Measurements from ENCODE around the gene BCL2L2. TPM values are rescaled to one million over a fixed set of nuclear protein-coding genes. Genes with fewer than 3 reads are reported as not detected.

BCL2L2 gene
- total and polyA plus RNA-seq, 9 of the 15 experiments (the other 6 are each of a cell fraction or from before 2014, with no cell fraction given), result 2.6 to 32.5 (median 14.7) TPM

DNA sequence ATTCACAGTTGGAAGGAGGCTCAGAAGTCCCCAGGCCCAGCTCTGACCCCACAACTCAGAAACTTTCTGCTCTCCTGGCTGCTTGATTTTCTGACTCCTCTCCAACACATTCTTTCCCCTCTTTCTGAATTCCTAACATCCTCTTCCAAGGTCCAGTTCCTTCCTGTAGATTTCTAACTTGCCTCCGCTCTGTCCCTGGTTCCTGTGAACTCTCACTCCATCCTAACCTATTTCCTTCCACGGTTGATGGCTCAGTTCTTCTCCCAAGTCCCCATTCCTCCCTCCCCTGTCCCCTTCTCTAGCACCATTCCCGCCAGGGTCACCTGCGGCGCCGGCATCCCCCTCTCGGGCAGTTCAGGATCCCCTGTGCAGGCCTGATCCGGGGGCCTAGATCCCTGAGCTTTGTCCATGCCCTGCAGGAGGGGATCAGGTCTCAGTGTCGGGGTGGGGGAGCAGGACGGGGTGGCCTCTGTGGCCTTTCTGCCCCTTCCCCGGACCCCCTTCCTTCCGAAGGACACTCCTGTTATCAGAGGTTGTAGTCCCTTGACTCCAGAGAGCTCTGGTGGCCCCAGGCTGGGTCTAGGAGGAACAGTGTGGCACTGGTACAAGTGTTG lies 52.0 kb downstream of the BCL2L2 start:
- ATAC-seq, result no peak
- POLR2A ChIA-PET, result interaction anchor here (0.6 kb wide), 1 partner anchor 313 kb away, joined by 4 read pairs; no protein-coding TSS in a partner anchor

DNA sequence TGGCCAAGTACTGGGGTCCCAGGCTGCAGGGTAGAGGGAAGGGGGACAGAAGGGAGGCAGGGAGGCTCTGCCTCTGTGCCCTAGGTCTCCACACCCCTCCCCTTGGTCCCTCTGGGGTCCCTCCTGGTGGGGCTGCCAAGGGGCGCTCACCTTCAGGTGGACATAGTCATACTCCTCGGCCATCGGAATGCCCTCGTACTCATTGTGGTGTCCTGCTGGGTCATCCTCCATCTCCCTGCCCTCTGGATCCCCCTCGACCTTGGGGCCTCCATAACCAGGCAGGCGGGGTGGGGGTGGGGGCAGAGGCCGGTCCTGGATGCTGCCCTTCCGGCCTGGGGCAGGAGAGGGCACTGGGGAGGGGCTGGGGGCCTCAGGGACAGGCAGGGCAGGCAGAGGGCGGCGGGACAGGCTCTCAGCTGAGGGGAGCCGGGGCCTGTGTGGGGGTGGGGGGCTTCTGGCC lies 52.6 kb downstream of the BCL2L2 start:
- POLR2A ChIA-PET, result no interaction called here
- Histone ChIP-seq H3K27me3 (ENCODE audit: control insufficient read depth in 2 of 2, insufficient read depth in 2 of 2, low read length in 2 of 2) (peaks cover 10 to 49% of the 10 kb centered on the region in 2 experiments), H4K20me1 (replicated peaks; ENCODE audit: control insufficient read depth, insufficient read depth, low read length) (no peaks in the 10 kb centered on the region; the same call in 1 of the 2 replicates), H3K4me1 (replicated peaks in 1 of 2; ENCODE audit: control insufficient read depth in 2 of 2, insufficient read depth in 2 of 2, low read length in 2 of 2) (peaks cover 0 to 5% of the 10 kb centered on the region in 2 experiments; a peak in 3 of 5 replicates), H2AFZ (ENCODE audit: low read depth, low read length) (no peak overlapping the region), H3K79me2 (ENCODE audit: control insufficient read depth, insufficient read depth, low read length) (no peaks in the 10 kb centered on the region), H3K4me2 (ENCODE audit: insufficient read depth, low read length) (no peak overlapping the region), H3K4me3 (no peak overlapping the region), H3K9ac (ENCODE audit: insufficient read depth in 1 of 2, low read depth in 2 of 2, low read length in 2 of 2) (no peak overlapping the region), H3K36me3 (ENCODE audit: control insufficient read depth, insufficient read depth, low read length) (no peaks in the 10 kb centered on the region), H3K9me1 (ENCODE audit: control insufficient read depth, insufficient read depth, low read length) (no peaks in the 10 kb centered on the region), H3K9me3 (replicated peaks; ENCODE audit: control insufficient read depth, insufficient read depth, low read depth, low read length) (no peaks in the 10 kb centered on the region), H3K27ac (ENCODE audit: extremely low read depth, low read depth, low read length) (no peak overlapping the region)
- DNase-seq (ENCODE audit: extremely low read depth in 1 of 4, low spot score in 3 of 4) (no peak), FAIRE-seq (no peak), ATAC-seq (no peak)
- CTCF ChIA-PET (ENCODE audit: low intra/inter-chr PET ratio), result no interaction called here
- in situ Hi-C loops (cut with MboI), result no loop called here
- intact Hi-C loops (cut with micrococcal nuclease), result no loop called here
- BruUV-seq (replicated peaks), result no TSS peak
- 11% methylated on average over 4 of the region's 11 CpGs for WGBS (ENCODE audit: insufficient coverage, low coverage, missing lambda C conversion rate)
- TF ChIP-seq BACH1 (tag; IDR thresholded peaks at IDR 0.05) (no peak), ZNF354B (CRISPR knock-in tag; IDR thresholded peaks at IDR 0.05) (no peak), NELFE (IDR thresholded peaks at IDR 0.05; ENCODE audit: insufficient read depth, insufficient read length) (no peak), IFI16 (CRISPR knock-in tag; IDR thresholded peaks at IDR 0.05) (no peak), ZNF384 (IDR thresholded peaks at IDR 0.05; ENCODE audit: low read depth, low read length) (no peak), CBX8 (IDR thresholded peaks at IDR 0.05; ENCODE audit: borderline replicate concordance, extremely low read depth, low read depth, low read length, poor library complexity, severe bottlenecking) (no peak), RCOR1 (IDR thresholded peaks at IDR 0.05; ENCODE audit: borderline replicate concordance in 1 of 2, low read depth in 2 of 2, low read length in 2 of 2) (no peak), ZNF165 (CRISPR knock-in tag; IDR thresholded peaks at IDR 0.05; ENCODE audit: borderline replicate concordance) (no peak)
- TF ChIP-seq, protein P1, sequence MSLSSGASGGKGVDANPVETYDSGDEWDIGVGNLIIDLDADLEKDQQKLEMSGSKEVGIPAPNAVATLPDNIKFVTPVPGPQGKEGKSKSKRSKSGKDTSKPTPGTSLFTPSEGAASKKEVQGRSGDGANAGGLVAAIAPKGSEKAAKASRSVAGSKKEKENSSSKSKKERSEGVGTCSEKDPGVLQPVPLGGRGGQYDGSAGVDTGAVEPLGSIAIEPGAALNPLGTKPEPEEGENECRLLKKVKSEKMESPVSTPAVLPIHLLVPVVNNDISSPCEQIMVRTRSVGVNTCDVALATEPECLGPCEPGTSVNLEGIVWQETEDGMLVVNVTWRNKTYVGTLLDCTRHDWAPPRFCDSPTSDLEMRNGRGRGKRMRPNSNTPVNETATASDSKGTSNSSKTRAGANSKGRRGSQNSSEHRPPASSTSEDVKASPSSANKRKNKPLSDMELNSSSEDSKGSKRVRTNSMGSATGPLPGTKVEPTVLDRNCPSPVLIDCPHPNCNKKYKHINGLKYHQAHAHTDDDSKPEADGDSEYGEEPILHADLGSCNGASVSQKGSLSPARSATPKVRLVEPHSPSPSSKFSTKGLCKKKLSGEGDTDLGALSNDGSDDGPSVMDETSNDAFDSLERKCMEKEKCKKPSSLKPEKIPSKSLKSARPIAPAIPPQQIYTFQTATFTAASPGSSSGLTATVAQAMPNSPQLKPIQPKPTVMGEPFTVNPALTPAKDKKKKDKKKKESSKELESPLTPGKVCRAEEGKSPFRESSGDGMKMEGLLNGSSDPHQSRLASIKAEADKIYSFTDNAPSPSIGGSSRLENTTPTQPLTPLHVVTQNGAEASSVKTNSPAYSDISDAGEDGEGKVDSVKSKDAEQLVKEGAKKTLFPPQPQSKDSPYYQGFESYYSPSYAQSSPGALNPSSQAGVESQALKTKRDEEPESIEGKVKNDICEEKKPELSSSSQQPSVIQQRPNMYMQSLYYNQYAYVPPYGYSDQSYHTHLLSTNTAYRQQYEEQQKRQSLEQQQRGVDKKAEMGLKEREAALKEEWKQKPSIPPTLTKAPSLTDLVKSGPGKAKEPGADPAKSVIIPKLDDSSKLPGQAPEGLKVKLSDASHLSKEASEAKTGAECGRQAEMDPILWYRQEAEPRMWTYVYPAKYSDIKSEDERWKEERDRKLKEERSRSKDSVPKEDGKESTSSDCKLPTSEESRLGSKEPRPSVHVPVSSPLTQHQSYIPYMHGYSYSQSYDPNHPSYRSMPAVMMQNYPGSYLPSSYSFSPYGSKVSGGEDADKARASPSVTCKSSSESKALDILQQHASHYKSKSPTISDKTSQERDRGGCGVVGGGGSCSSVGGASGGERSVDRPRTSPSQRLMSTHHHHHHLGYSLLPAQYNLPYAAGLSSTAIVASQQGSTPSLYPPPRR (CRISPR knock-in tag; IDR thresholded peaks at IDR 0.05; ENCODE audit: borderline replicate concordance), result no peak

More for the DNA sequence above, 52.0 kb downstream of the BCL2L2 start:
- no peak overlapping the region for H2AFZ ChIP-seq (ENCODE audit: low read depth, low read length)
- H4K20me1 ChIP-seq (replicated peaks; ENCODE audit: control insufficient read depth, insufficient read depth, low read length), result no peaks in the 10 kb centered on the region; the same call in 1 of the 2 replicates
- FAIRE-seq, result no peak
- H3K4me2 ChIP-seq (ENCODE audit: insufficient read depth, low read length), result no peak overlapping the region
- no peaks in the 10 kb centered on the region for H3K36me3 ChIP-seq (ENCODE audit: control insufficient read depth, insufficient read depth, low read length)
- H3K9ac ChIP-seq (ENCODE audit: insufficient read depth in 1 of 2, low read depth in 2 of 2, low read length in 2 of 2), result no peak overlapping the region
- H3K79me2 ChIP-seq (ENCODE audit: control insufficient read depth, insufficient read depth, low read length), result no peaks in the 10 kb centered on the region
- CTCF ChIA-PET (ENCODE audit: low intra/inter-chr PET ratio), result no interaction called here
- no peak for DNase-seq (ENCODE audit: extremely low read depth in 1 of 4, low spot score in 3 of 4)
- no peaks in the 10 kb centered on the region for H3K9me3 ChIP-seq (replicated peaks; ENCODE audit: control insufficient read depth, insufficient read depth, low read depth, low read length)
- no peak for TF ChIP-seq STAG1 (CRISPR knock-in tag; IDR thresholded peaks at IDR 0.05; ENCODE audit: borderline replicate concordance)
- TF ChIP-seq KDM1A (IDR thresholded peaks at IDR 0.05), result no peak
- no peak for TF ChIP-seq MEF2A (IDR thresholded peaks at IDR 0.05; ENCODE audit: control insufficient read depth, low read depth, low read length)
- TF ChIP-seq PCBP1 (IDR thresholded peaks at IDR 0.05; ENCODE audit: low read depth, low read length, poor library complexity, severe bottlenecking), result no peak
- intact Hi-C loops (cut with micrococcal nuclease) (no loop called here), in situ Hi-C loops (cut with MboI) (no loop called here)
- H3K4me1 ChIP-seq (replicated peaks in 1 of 2; ENCODE audit: control insufficient read depth in 2 of 2, insufficient read depth in 2 of 2, low read length in 2 of 2), result peaks cover 0 to 5% of the 10 kb centered on the region in 2 experiments; a peak in 3 of 5 replicates
- no peaks in the 10 kb centered on the region for H3K9me1 ChIP-seq (ENCODE audit: control insufficient read depth, insufficient read depth, low read length)
- peaks cover 12 to 46% of the 10 kb centered on the region in 2 experiments; a peak in 4 of 5 replicates for H3K27me3 ChIP-seq (ENCODE audit: control insufficient read depth in 2 of 2, insufficient read depth in 2 of 2, low read length in 2 of 2)
- no TSS peak for BruUV-seq (replicated peaks)
- no peak overlapping the region for H3K27ac ChIP-seq (ENCODE audit: extremely low read depth, low read depth, low read length)
- WGBS (ENCODE audit: insufficient coverage, low coverage, missing lambda C conversion rate), result 25% methylated on average over 7 of the region's 12 CpGs
- no peak overlapping the region for H3K4me3 ChIP-seq

Measured in K562 (cell line).